Left lung (tissue), 10 donors: ENCODE data around the gene CCDC93. TPM values are rescaled to one million over a fixed set of nuclear protein-coding genes. Genes with fewer than 3 reads are reported as not detected.

Source experiments
- ATAC-seq: fragments of 200-7000 bp; cut with Tn5 transposase; one replicate; pipeline ENCODE4 v1.9.1; 2020; ENCODE audit warnings: moderate library complexity
- DNase-seq, 4 donors: peaks; one replicate each; pipeline ENCODE4 v3.0.0-alpha.2; 2013 to 2020
- H3K27ac ChIP-seq, 2 donors: fragments of 200-600 bp; sonication (generic) in 1 of 2; one replicate each; pipeline versions ENCODE4 v1.5.0 to v1.8.0; 2020 to 2021
- H3K27me3 ChIP-seq, 2 donors: fragments of 200-600 bp; sonication (generic) in 1 of 2; one replicate each; pipeline versions ENCODE4 v1.5.0 to v1.8.0; 2020 to 2021
- H3K36me3 ChIP-seq, 2 donors: fragments of 200-600 bp; sonication (generic) in 1 of 2; one replicate each; pipeline versions ENCODE4 v1.5.0 to v1.8.0; 2020 to 2021
- H3K4me1 ChIP-seq, 2 donors: fragments of 200-600 bp; one replicate each; pipeline ENCODE4 v1.8.0; 2021
- H3K4me3 ChIP-seq, 2 donors: fragments of 200-600 bp; sonication (generic) in 1 of 2; one replicate each; pipeline versions ENCODE4 v1.5.0 to v1.8.0; 2020 to 2021; ENCODE audit warnings: mild to moderate bottlenecking in 1 of 2
- H3K9me3 ChIP-seq, 2 donors: fragments of 200-600 bp; sonication (generic) in 1 of 2; one replicate each; pipeline versions ENCODE4 v1.5.0 to v1.8.0; 2020 to 2021
- intact Hi-C, 2 donors: fragments of 100-400 bp; cut with DNase I; formaldehyde crosslinking; loops; one replicate each; pipeline versions ENCODE4 v1.11.2 to v1.14.2; 2022
- polyA plus RNA-seq, 6 donors: library from polyadenylated mRNA; unstranded; fragments of 120-200 nt; gene quantifications; one replicate each; pipeline ENCODE4 v1.2.1, GENCODE V29; 2013; ENCODE audit not compliant: insufficient read length in 6 of 6
- total RNA-seq, 2 donors: library from RNA; stranded (reverse); fragmentation: NEBNext Ultra II Directional; extraction: Animal tissue kit (Norgen Biotek cat#: 25700); gene quantifications; one replicate each; pipeline ENCODE4 v1.2.1, GENCODE V29; 2021
- TF ChIP-seq, protein P1 (sequence below), 2 donors: fragments of 200-600 bp; sonication (generic) in 1 of 2; IDR thresholded peaks; one replicate each; pipeline versions ENCODE4 v1.5.0 to v1.8.0; 2021; ENCODE audit warnings: antibody characterized with exemption in 2 of 2
- donor health status: DM: no; HTN: yes; CAD: no.
- donor health status: DM: no; HTN: no; CAD: no.

CCDC93 gene
- total and polyA plus RNA-seq, 8 donors = 30.2 to 56.8 (median 48.6) TPM

DNA sequence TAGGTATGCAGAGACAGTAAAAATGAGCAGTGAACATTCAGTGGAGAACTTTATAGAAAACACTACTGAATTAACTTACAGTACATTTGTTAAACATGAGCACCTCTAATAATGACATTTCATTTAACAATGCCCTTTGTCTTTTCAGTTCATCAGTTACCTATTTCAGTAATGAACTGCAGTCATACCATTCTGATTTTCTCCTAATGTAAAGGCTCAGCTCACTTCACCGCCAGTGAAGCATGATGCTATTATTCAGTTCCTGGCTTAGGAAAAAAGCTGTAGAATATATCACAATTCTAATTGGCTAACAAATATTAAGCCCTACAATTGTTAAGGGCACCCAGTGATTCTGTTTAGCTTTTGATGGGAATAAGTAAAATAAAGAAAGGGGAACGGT, 37.1 kb upstream of the CCDC93 start:
- peaks cover 7 to 19% of the 10 kb centered on the region in 2 donors for H3K27me3 ChIP-seq
- no peaks in the 10 kb centered on the region for H3K9me3 ChIP-seq
- peaks cover 3 to 33% of the 10 kb centered on the region in 2 donors for H3K4me1 ChIP-seq
- H3K36me3 ChIP-seq = no peaks in the 10 kb centered on the region
- ATAC-seq = no peak
- H3K27ac ChIP-seq = no peak overlapping the region
- no peak overlapping the region for H3K4me3 ChIP-seq
- intact Hi-C loops = no loop called here
- TF ChIP-seq, protein P1, sequence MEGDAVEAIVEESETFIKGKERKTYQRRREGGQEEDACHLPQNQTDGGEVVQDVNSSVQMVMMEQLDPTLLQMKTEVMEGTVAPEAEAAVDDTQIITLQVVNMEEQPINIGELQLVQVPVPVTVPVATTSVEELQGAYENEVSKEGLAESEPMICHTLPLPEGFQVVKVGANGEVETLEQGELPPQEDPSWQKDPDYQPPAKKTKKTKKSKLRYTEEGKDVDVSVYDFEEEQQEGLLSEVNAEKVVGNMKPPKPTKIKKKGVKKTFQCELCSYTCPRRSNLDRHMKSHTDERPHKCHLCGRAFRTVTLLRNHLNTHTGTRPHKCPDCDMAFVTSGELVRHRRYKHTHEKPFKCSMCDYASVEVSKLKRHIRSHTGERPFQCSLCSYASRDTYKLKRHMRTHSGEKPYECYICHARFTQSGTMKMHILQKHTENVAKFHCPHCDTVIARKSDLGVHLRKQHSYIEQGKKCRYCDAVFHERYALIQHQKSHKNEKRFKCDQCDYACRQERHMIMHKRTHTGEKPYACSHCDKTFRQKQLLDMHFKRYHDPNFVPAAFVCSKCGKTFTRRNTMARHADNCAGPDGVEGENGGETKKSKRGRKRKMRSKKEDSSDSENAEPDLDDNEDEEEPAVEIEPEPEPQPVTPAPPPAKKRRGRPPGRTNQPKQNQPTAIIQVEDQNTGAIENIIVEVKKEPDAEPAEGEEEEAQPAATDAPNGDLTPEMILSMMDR (IDR thresholded peaks at IDR 0.05) = no peak
- DNase-seq = no peak

DNA sequence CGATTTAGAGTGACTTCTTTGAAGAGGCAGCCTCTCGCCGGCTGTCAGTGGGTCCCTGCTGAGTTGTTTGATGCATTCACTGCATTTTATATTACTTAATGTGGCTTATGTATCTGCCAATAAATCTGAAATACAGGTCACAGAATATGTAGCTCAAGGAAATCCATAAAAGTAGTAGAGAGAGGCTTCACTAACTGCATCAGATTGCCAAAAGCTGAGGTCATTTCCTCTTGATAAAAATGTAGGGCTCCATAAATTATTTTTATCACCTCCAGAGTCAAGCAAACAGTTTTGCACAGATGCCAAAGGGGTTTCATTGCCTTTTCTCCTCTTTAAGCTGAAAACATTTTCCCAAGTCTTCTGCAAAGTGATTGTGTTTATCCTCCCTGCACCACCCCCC, 36.5 kb upstream of the CCDC93 start:
- Histone ChIP-seq H3K27me3 (peaks cover 7 to 22% of the 10 kb centered on the region in 2 donors), H3K4me1 (peaks cover 3 to 27% of the 10 kb centered on the region in 2 donors), H3K4me3 (no peak overlapping the region), H3K27ac (no peak overlapping the region), H3K36me3 (no peaks in the 10 kb centered on the region), H3K9me3 (no peaks in the 10 kb centered on the region)
- ATAC-seq (no peak), DNase-seq (no peak)
- TF ChIP-seq, protein P1 (IDR thresholded peaks at IDR 0.05) = no peak
- intact Hi-C loops = no loop called here

DNA sequence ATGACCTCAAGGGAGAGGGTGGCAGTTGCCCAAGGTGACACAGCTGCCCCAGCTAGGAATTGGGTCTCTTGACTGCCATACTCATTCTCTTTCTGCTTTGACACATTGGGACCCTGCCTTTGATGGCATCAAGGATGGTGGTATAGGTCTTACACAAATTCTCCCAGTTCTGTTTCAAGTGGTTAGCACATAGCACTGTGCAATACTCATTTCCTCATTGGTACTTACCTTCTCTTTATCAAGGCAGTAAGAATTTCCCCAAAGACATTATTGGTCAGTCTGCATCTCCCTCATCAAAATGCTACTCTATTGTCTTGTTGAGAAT, 35.9 kb upstream of the CCDC93 start:
- H3K9me3 ChIP-seq = no peaks in the 10 kb centered on the region
- ATAC-seq = no peak
- intact Hi-C loops = loop anchor here in 1 of 2 donors (10.0 kb wide), 1 partner anchor 815 kb away; no protein-coding TSS in a partner anchor

DNA sequence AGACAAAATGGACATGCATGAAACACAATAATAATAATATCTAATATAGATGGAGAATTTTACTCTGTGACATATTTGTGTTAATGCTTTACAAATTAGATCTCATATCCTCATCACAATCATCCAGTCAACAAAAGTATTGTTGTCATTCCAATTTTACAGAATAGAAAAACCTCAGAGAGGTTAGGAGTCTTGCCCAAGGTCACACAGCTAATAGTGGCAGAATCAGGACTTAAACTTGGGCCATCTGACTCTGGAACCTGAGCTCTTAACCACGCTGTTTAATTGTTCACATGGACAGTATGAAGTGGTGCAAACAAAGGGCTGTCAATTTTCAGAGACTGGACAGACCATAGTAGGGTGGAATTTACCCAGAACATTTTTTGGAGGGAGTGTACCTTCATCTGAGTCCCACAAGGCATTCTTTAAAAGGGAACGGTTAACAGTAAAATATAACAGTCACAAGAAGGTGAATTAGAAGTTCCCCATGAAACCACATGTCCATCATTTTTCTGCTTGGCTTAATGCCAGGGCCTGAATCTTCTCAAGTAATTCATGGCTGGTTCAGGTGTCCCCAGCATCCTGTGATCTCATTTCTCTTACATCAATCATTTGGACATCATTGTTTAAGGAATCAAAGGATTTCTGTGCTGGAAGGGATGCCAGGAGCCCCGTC, 35.4 kb upstream of the CCDC93 start:
- DNase-seq = no peak
- peaks cover 3 to 23% of the 10 kb centered on the region in 2 donors for H3K4me1 ChIP-seq
- peaks cover 7 to 22% of the 10 kb centered on the region in 2 donors for H3K27me3 ChIP-seq
- intact Hi-C loops = loop anchor here in 1 of 2 donors (10.0 kb wide), 1 partner anchor 816 kb away; no protein-coding TSS in a partner anchor
- H3K9me3 ChIP-seq = no peaks in the 10 kb centered on the region
- no peak overlapping the region for H3K27ac ChIP-seq
- no peak overlapping the region for H3K4me3 ChIP-seq
- ATAC-seq = no peak
- TF ChIP-seq, protein P1 (IDR thresholded peaks at IDR 0.05) = no peak
- H3K36me3 ChIP-seq = no peaks in the 10 kb centered on the region

More for the DNA sequence above, 35.9 kb upstream of the CCDC93 start:
- Histone ChIP-seq H3K4me3 (no peak overlapping the region), H3K27me3 (peaks cover 7 to 22% of the 10 kb centered on the region in 2 donors), H3K36me3 (no peaks in the 10 kb centered on the region), H3K4me1 (peaks cover 3 to 23% of the 10 kb centered on the region in 2 donors), H3K27ac (no peak overlapping the region)
- TF ChIP-seq, protein P1 (IDR thresholded peaks at IDR 0.05) = no peak
- DNase-seq = no peak

DNA sequence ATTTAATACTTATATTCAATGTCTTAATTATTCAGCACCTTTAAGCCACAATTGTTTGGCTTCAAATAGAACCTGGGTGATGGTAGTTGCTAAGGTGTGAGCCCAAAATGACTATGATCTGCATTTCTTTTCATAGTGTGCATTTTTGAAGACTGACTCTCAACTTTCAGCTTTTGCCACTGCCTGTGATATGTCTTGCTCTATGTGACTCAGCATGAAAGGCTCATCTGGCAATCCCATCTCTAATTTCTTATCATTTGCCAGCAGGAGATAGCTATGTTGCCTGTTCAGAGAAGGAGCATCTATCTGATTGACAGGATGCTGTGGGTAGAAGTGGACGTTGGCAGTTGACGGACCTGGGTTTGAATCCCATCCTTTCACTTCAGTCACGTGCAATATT, 34.5 kb upstream of the CCDC93 start:
- no peak for ATAC-seq
- intact Hi-C loops = loop anchor here in 1 of 2 donors (10.0 kb wide), 1 partner anchor 816 kb away; no protein-coding TSS in a partner anchor
- DNase-seq = no peak
- TF ChIP-seq, protein P1 (IDR thresholded peaks at IDR 0.05) = no peak
- Histone ChIP-seq H3K27ac (no peak overlapping the region), H3K4me1 (peaks cover 3 to 23% of the 10 kb centered on the region in 2 donors), H3K9me3 (no peaks in the 10 kb centered on the region), H3K27me3 (peaks cover 7 to 29% of the 10 kb centered on the region in 2 donors), H3K36me3 (no peaks in the 10 kb centered on the region), H3K4me3 (no peak overlapping the region)
